Nephron (organoid): ENCODE measurements around the gene PPEF1.
A peak's percentile ranks its signal among the peaks of the same experiment; 100 is the strongest.

Experiments used
- H3K27ac Mint-ChIP-seq, 3 experiments: 2 replicates each; pipeline ENCODE4 v1.8.0; 2020; ENCODE audit warnings: mixed read lengths in 3 of 3, mild to moderate bottlenecking in 2 of 3, moderate library complexity in 1 of 3
- H3K27me3 Mint-ChIP-seq: 2 replicates; pipeline ENCODE4 v1.8.0; 2021; ENCODE audit warnings: low read depth, mild to moderate bottlenecking, moderate library complexity, mixed read lengths
- H3K36me3 Mint-ChIP-seq: 2 replicates; pipeline ENCODE4 v1.8.0; 2020; ENCODE audit warnings: low read depth, mixed read lengths
- H3K4me1 Mint-ChIP-seq: 2 replicates; pipeline ENCODE4 v1.8.0; 2020; ENCODE audit warnings: mixed read lengths
- H3K4me3 Mint-ChIP-seq, 3 experiments: 2 replicates each; pipeline ENCODE4 v1.8.0; 2020; ENCODE audit warnings: mild to moderate bottlenecking in 3 of 3, mixed read lengths in 3 of 3, moderate library complexity in 2 of 3
- H3K9me3 Mint-ChIP-seq: 2 replicates; pipeline ENCODE4 v1.8.0; 2020; ENCODE audit warnings: mixed read lengths
- CTCF ChIP-seq, 3 experiments: fragments of 200-600 bp; sonication (generic); IDR thresholded peaks; one replicate each; pipeline ENCODE4 v1.5.0; 2021; ENCODE audit warnings: antibody characterized with exemption in 3 of 3; ENCODE audit not compliant: unreplicated experiment in 3 of 3

PPEF1 gene

DNA sequence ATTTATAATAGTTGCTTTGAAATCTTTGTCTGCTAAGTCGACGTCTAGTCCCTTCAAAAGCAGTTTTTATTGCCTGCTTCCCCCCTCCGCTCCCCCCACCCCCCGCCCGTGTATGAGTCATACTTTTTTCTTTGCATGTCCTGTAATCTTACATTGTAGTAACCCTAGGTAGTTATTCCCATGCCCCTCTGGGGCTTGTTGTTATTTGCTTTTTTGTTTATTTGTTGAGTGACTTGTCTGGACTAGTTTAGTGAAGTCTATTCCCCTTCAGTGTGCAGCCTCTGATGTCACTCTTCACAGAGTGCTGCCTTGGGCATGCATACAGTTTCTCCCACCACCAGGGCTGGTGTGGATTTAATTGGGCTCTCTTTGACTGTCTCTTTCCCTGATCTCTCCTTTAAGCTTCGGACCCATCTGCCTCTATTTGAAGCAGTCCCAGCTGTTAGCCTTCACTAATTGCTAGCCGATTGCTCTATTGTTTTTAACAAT lies 86.2 kb downstream of the PPEF1 start:
- no peaks in the 10 kb centered on the region for H3K27me3 Mint-ChIP-seq
- TF ChIP-seq CTCF (IDR thresholded peaks at IDR 0.05; ENCODE audit: unreplicated experiment in 3 of 3), result no peak
- H3K4me1 Mint-ChIP-seq, result peaks cover 4% of the 10 kb centered on the region
- peak overlapping the region in 2 of 3 experiments; percentile 50 to 75 for H3K27ac Mint-ChIP-seq
- H3K9me3 Mint-ChIP-seq, result peaks cover 8% of the 10 kb centered on the region
- H3K36me3 Mint-ChIP-seq, result no peaks in the 10 kb centered on the region
- no peak overlapping the region for H3K4me3 Mint-ChIP-seq

- Mint-ChIP-seq H3K27me3 (no peaks in the 10 kb centered on the region), H3K9me3 (peaks cover 4% of the 10 kb centered on the region), H3K36me3 (no peaks in the 10 kb centered on the region), H3K4me1 (peaks cover 4% of the 10 kb centered on the region), H3K27ac (no peak overlapping the region), H3K4me3 (no peak overlapping the region)
- no peak for TF ChIP-seq CTCF (IDR thresholded peaks at IDR 0.05; ENCODE audit: unreplicated experiment in 3 of 3)
These were observed 89.7 kb downstream of the PPEF1 start for GRCh38 chrX:18797141-18797540.

- Mint-ChIP-seq H3K9me3 (peaks cover 9% of the 10 kb centered on the region), H3K27me3 (no peaks in the 10 kb centered on the region), H3K27ac (no peak overlapping the region), H3K36me3 (no peaks in the 10 kb centered on the region), H3K4me3 (no peak overlapping the region), H3K4me1 (peaks cover 4% of the 10 kb centered on the region)
- TF ChIP-seq CTCF (IDR thresholded peaks at IDR 0.05; ENCODE audit: unreplicated experiment in 3 of 3), result no peak
These were observed 92.5 kb downstream of the PPEF1 start for GRCh38 chrX:18799911-18800310.

DNA sequence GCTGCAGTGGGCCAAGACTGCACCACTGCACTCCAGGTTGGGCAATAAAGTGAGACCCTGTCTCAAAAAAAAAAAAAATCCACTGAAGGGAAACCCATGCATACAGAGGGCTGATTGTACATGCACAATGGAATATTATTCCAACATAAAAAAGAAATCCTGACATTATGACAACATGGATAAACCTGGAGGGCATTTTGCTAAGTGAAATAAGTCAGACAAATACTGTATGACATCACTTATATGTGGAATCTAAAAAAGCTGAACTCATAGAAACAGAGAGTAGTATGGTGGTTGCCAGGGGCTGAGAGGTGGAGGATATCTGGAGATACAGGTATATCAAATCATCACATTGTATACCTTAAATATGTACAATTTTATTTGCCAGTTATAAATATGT lies 102.2 kb downstream of the PPEF1 start:
- H3K4me1 Mint-ChIP-seq, result no peaks in the 10 kb centered on the region
- no peak for TF ChIP-seq CTCF (IDR thresholded peaks at IDR 0.05; ENCODE audit: unreplicated experiment in 3 of 3)
- no peaks in the 10 kb centered on the region for H3K36me3 Mint-ChIP-seq
- no peaks in the 10 kb centered on the region for H3K27me3 Mint-ChIP-seq
- H3K4me3 Mint-ChIP-seq, result no peak overlapping the region
- H3K27ac Mint-ChIP-seq, result no peak overlapping the region
- H3K9me3 Mint-ChIP-seq, result peaks cover 15% of the 10 kb centered on the region

DNA sequence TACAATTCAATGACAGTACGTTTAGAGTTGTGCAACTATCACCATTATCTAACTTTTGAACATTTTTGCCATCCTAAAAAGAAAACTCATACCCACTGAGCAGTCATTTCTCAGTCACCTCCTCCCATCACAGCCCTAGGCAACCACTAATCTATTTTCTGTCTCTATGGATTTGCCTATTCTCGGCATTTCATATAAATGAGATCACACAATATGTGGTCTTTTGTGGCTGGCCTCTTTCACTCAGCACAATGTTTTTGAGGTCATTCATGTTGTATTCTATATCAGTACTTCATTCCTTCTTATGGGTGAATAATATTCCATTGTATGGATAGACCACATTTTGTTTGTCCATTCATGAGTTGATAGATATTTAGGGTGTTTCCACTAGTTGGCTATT lies 103.0 kb downstream of the PPEF1 start:
- H3K27ac Mint-ChIP-seq, result no peak overlapping the region
- H3K9me3 Mint-ChIP-seq, result peaks cover 19% of the 10 kb centered on the region
- H3K27me3 Mint-ChIP-seq, result no peaks in the 10 kb centered on the region
- H3K4me1 Mint-ChIP-seq, result no peaks in the 10 kb centered on the region
- TF ChIP-seq CTCF (IDR thresholded peaks at IDR 0.05; ENCODE audit: unreplicated experiment in 3 of 3), result no peak
- no peaks in the 10 kb centered on the region for H3K36me3 Mint-ChIP-seq
- H3K4me3 Mint-ChIP-seq, result no peak overlapping the region

- Mint-ChIP-seq H3K4me1 (no peaks in the 10 kb centered on the region), H3K4me3 (no peak overlapping the region), H3K9me3 (peaks cover 14% of the 10 kb centered on the region), H3K27me3 (no peaks in the 10 kb centered on the region), H3K27ac (no peak overlapping the region), H3K36me3 (no peaks in the 10 kb centered on the region)
- no peak for TF ChIP-seq CTCF (IDR thresholded peaks at IDR 0.05; ENCODE audit: unreplicated experiment in 3 of 3)
These were observed 117.9 kb downstream of the PPEF1 start for GRCh38 chrX:18825375-18825774.
